GM12878 (cell line): ENCODE results near the gene ANKRD13A.

ENCODE experiments used
- CREB1 ChIP-seq: IDR thresholded peaks from 2 replicates; pipeline ENCODE4 v1.6.1; 2012; ENCODE audit warnings: low read depth, mild to moderate bottlenecking, inconsistent platforms
- CTCF ChIP-seq, 3 experiments: IDR thresholded peaks in 2 of 3; conservative IDR thresholded peaks in 1 of 3; 2 replicates each; pipeline ENCODE4 v1.5.1; 2011; ENCODE audit warnings: low read depth in 3 of 3, low read length in 3 of 3, mild to moderate bottlenecking in 3 of 3, control low read depth in 2 of 3, moderate library complexity in 2 of 3, inconsistent platforms in 1 of 3, mixed read lengths in 1 of 3; ENCODE audit not compliant: control insufficient read depth in 2 of 3, insufficient read depth in 1 of 3; ENCODE audit errors: extremely low read depth in 1 of 3
- EGR1 ChIP-seq, 2 experiments: IDR thresholded peaks; 1 replicate in 1 of 2; 2 replicates in 1 of 2; pipeline ENCODE4 v1.6.1; 2011 to 2012; ENCODE audit warnings: low read depth in 2 of 2, low read length in 2 of 2, borderline replicate concordance in 1 of 2, mild to moderate bottlenecking in 1 of 2, moderate library complexity in 1 of 2
- NR2C2 ChIP-seq: IDR thresholded peaks from 2 replicates; pipeline ENCODE4 v1.6.1; 2011; ENCODE audit warnings: borderline replicate concordance, low read depth; ENCODE audit not compliant: control insufficient read depth, insufficient read length
- PML ChIP-seq: IDR thresholded peaks from 2 replicates; pipeline ENCODE4 v1.6.1; 2012; ENCODE audit warnings: low read length, inconsistent platforms
- SP1 ChIP-seq: IDR thresholded peaks from one replicate; pipeline ENCODE4 v1.6.1; 2011; ENCODE audit warnings: low read depth, low read length
- TF ChIP-seq, protein P1 (sequence below): fragments of 450-650 bp; conservative IDR thresholded peaks from 2 replicates; pipeline ENCODE4 v1.6.1; 2017; ENCODE audit warnings: mild to moderate bottlenecking, moderate library complexity
- TF ChIP-seq, protein P2 (sequence below): fragments of 150-350 bp; IDR thresholded peaks from 2 replicates; pipeline ENCODE4 v1.6.1; 2016; ENCODE audit warnings: low read depth, low read length

GRCh38 chr12:109959411-109960093 is 39.7 kb upstream of the ANKRD13A start:
- TF ChIP-seq SP1 (no peak), PML (no peak), NR2C2 (no peak), CREB1 (no peak), CTCF (IDR thresholded peaks at IDR 0.05 in 2 of 3, conservative IDR thresholded peaks at IDR 0.05 in 1 of 3; ENCODE audit: control insufficient read depth in 2 of 3, extremely low read depth in 1 of 3, insufficient read depth in 1 of 3, low read depth in 3 of 3, low read length in 3 of 3) (no peak), EGR1 (IDR thresholded peaks at IDR 0.05; ENCODE audit: borderline replicate concordance in 1 of 2, low read depth in 2 of 2, low read length in 2 of 2) (no peak)
- TF ChIP-seq, protein P1, sequence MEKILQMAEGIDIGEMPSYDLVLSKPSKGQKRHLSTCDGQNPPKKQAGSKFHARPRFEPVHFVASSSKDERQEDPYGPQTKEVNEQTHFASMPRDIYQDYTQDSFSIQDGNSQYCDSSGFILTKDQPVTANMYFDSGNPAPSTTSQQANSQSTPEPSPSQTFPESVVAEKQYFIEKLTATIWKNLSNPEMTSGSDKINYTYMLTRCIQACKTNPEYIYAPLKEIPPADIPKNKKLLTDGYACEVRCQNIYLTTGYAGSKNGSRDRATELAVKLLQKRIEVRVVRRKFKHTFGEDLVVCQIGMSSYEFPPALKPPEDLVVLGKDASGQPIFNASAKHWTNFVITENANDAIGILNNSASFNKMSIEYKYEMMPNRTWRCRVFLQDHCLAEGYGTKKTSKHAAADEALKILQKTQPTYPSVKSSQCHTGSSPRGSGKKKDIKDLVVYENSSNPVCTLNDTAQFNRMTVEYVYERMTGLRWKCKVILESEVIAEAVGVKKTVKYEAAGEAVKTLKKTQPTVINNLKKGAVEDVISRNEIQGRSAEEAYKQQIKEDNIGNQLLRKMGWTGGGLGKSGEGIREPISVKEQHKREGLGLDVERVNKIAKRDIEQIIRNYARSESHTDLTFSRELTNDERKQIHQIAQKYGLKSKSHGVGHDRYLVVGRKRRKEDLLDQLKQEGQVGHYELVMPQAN: no peak
- TF ChIP-seq, protein P2, sequence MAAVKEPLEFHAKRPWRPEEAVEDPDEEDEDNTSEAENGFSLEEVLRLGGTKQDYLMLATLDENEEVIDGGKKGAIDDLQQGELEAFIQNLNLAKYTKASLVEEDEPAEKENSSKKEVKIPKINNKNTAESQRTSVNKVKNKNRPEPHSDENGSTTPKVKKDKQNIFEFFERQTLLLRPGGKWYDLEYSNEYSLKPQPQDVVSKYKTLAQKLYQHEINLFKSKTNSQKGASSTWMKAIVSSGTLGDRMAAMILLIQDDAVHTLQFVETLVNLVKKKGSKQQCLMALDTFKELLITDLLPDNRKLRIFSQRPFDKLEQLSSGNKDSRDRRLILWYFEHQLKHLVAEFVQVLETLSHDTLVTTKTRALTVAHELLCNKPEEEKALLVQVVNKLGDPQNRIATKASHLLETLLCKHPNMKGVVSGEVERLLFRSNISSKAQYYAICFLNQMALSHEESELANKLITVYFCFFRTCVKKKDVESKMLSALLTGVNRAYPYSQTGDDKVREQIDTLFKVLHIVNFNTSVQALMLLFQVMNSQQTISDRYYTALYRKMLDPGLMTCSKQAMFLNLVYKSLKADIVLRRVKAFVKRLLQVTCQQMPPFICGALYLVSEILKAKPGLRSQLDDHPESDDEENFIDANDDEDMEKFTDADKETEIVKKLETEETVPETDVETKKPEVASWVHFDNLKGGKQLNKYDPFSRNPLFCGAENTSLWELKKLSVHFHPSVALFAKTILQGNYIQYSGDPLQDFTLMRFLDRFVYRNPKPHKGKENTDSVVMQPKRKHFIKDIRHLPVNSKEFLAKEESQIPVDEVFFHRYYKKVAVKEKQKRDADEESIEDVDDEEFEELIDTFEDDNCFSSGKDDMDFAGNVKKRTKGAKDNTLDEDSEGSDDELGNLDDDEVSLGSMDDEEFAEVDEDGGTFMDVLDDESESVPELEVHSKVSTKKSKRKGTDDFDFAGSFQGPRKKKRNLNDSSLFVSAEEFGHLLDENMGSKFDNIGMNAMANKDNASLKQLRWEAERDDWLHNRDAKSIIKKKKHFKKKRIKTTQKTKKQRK: no peak
